Liver (tissue), 2 donors: Measurements from ENCODE around the gene NARF.

Source experiments
- FOXA1 ChIP-seq: IDR thresholded peaks from 2 replicates; pipeline ENCODE4 v1.6.1; 2016; ENCODE audit warnings: antibody characterized with exemption
- TF ChIP-seq, protein P1 (sequence below): fragments of 150-350 bp; IDR thresholded peaks from 2 replicates; pipeline ENCODE4 v1.5.1; 2017; ENCODE audit warnings: improper control_type of control experiment, low read depth, low read length; ENCODE audit not compliant: missing input control
- donor health status: healthy.

DNA sequence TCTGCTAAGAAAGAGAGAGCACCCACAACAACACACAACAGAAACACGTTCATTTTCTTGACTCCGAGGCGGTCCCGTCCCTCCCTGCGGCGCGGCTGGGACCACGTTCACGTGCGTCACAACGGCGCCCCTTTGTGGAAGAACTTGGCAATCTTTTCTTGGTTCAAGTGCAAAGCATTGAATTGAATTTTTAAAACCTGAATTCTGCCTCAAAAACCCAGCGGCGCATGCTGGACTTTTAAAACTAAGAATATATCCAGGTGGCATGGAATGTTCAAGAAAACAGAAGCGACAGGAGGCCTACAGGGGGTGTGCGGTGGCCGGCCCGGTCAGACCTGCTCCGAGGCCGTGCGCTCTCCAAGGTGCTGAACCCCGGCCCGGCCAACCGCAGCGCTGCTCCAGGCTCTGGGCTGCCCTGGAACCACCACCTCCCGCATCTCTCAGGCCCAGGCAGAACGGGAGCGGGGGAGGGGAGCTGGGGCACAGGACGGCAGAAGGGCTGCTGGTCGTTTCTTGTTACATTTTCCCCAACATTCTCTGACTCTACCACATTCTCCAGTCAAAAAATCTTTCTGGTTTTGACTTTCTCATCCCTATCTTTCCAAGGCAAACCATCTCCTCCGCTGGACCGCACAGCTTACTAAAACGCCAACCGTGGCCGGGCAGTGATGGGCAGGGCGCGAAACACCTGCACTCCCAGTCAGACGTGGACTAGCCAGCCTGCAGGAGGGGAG, 43.8 kb upstream of the NARF start:
- TF ChIP-seq, protein P1, sequence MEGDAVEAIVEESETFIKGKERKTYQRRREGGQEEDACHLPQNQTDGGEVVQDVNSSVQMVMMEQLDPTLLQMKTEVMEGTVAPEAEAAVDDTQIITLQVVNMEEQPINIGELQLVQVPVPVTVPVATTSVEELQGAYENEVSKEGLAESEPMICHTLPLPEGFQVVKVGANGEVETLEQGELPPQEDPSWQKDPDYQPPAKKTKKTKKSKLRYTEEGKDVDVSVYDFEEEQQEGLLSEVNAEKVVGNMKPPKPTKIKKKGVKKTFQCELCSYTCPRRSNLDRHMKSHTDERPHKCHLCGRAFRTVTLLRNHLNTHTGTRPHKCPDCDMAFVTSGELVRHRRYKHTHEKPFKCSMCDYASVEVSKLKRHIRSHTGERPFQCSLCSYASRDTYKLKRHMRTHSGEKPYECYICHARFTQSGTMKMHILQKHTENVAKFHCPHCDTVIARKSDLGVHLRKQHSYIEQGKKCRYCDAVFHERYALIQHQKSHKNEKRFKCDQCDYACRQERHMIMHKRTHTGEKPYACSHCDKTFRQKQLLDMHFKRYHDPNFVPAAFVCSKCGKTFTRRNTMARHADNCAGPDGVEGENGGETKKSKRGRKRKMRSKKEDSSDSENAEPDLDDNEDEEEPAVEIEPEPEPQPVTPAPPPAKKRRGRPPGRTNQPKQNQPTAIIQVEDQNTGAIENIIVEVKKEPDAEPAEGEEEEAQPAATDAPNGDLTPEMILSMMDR = peak; percentile 42
- no peak for TF ChIP-seq FOXA1
